NOMO-1 treated with DMSO at 0.1 percent for 48 hours (cell line): ENCODE measurements around the gene MAN1B1.

ENCODE experiments used
- DNase-seq: peaks from one replicate; lab custom pipeline; 2025; ENCODE audit not compliant: unreplicated experiment; lab: John Stamatoyannopoulos, UW

Gene MAN1B1

DNA sequence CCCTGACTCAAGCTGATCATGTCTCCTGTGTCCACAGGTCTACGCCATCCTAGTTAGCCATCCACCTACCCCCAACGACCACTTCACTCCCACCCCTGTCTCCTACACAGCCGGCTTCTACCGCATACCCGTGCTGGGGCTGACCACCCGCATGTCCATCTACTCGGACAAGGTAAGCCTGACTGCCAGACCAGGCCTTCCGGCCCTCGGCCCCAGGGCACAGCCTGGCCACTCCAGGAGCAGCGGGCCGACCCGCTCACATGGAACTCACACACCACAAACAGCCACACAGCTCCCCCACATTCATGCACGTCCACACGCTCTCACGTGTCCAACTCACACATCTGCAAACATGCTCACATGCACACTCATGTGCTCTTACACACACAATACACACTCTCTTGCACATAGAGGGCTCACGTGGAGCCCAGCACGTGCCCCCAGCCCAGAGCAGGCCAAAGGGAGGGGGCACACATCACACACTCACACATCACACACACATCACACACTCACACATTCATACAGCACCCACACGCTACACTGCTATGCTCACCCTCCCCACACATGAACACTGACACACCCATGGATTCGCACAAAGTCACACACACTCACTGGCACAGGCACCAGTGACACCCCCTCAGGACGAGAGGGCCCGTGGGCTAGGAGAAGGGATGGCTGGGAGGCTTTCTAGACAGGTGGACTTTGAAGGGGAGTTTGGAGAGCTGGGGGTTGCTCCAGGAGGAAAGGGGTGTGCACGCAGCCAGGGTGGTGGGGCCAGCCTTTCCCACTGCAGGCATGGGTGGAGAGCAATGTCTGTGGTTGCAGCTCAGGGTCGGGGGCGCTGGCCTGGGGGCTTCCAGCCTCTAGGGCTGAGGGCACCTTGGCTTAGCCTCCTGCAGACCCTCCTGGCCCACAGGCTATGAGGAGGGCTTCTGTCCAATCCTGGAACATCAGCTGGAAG lies 55.5 kb downstream of the MAN1B1 start:
- DNase-seq, result no peak

DNA sequence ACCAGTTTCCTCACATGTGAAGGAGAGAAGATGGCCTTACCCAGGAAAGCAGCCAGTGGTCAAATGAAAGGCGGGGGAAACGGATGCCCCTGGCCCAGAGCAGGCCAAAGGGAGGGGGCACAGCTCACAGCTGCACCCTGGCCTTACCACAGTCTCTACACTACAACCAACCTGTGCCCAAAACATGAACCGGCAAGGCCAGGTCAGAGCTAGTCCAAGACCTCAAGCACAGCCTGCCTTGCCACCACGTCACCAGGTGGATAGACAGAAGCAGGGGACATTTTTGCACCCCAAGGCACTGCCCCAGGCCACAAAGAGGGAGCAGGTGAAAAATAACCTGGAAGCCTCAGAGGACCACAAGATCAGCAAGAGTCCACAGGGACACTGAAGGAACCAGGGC lies 56.7 kb downstream of the MAN1B1 start:
- no peak for DNase-seq

- no peak for DNase-seq
Observed at GRCh38 chr9:137145731-137146526, 59.1 kb downstream of the MAN1B1 start.

DNA sequence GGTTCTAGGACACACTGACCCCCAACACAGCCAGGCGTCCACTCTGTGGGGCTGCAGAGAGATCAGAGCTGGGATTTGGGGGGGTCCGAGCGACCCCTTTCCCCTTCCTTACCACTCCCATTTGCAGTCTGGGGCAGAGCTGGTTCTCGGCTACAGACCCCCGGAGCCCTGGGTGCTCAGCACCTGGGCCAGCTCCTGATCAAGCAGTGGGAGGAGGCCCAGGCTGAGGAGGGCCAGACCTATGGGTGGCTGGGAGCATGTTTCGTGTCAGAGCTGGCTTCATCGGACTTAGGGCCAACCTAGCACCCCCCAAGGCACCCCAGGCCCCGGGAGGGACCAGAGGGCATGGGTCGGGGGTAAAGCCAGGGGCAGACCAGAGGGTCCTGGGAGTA lies 59.7 kb downstream of the MAN1B1 start:
- no peak for DNase-seq

GRCh38 chr9:137147091-137147792 lies 60.5 kb downstream of the MAN1B1 start:
- no peak for DNase-seq

- no peak for DNase-seq
Observed at GRCh38 chr9:137147793-137148160, 61.0 kb downstream of the MAN1B1 start.

GRCh38 chr9:137148242-137148641 lies 61.5 kb downstream of the MAN1B1 start:
- no peak for DNase-seq

DNA sequence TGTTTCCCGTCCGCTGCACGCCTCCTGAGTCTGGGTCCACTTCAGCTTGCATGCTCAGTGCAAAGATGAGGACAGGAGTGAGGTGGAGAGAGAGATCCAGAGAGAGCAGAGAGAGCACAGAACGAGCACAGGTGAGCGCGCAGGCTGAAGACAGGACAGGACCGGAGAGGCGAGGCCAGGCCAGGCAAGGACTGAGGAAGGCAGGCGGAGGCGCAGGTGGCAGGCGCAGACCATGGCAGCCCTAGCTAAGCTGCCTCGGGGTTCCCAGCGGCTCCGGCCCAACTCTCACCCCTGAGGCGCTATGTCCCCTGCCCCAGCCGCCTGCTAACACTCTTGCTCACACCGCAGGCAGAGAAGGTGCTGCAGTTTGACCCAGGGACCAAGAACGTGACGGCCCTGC lies 61.9 kb downstream of the MAN1B1 start:
- no peak for DNase-seq

DNA sequence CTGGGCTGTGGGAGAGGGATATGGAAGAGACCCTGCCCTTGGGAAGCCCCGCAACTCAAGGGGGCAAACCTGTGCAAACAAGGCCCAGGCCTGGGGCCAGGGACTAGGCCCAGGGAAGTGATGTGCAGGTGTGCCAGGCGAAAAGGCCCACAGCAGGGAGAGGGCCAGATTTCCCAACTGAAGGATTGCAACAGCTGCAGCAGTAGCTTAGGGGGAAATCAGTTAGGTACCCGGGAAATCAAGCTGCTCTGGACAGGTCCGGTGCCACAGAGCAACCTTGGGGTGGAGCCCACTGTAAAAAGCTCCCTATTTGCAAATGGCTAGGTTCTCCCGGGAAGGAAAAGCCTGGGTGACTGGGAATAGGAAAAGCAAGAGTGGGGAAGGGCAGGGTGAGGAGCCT lies 62.6 kb downstream of the MAN1B1 start:
- no peak for DNase-seq

DNA sequence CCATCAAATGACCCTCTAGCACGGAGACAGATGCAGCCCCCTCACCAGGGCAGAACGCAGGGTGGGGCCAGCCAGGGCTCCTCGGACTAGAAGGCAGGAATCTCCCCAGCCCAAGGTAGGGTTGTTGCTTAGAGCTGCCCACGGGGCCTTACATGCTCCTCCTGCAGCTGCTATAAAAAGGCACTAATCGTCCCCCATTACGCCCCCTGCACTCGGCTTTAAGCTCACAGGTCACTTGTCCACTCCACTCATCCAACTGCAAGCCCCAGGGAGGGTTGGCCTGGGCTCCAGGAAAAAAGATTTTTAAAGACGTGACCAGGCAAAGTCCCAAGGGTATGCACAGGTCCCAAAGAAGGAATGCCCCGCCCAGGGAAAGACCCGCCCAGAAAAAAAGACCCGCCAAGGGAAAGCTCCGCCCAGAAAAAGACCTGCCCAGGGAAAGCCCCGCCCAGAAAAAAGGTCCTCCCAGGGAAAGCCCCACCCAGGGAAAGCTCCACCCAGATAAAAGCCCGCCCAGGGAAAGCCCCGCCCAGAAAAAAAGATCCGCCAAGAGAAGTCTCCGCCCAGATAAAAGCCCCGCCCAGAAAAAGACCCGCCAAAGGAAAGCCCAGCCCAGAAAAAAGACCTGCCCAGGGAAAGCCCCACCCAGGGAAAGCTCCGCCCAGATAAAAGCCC lies 63.3 kb downstream of the MAN1B1 start:
- DNase-seq, result no peak

DNA sequence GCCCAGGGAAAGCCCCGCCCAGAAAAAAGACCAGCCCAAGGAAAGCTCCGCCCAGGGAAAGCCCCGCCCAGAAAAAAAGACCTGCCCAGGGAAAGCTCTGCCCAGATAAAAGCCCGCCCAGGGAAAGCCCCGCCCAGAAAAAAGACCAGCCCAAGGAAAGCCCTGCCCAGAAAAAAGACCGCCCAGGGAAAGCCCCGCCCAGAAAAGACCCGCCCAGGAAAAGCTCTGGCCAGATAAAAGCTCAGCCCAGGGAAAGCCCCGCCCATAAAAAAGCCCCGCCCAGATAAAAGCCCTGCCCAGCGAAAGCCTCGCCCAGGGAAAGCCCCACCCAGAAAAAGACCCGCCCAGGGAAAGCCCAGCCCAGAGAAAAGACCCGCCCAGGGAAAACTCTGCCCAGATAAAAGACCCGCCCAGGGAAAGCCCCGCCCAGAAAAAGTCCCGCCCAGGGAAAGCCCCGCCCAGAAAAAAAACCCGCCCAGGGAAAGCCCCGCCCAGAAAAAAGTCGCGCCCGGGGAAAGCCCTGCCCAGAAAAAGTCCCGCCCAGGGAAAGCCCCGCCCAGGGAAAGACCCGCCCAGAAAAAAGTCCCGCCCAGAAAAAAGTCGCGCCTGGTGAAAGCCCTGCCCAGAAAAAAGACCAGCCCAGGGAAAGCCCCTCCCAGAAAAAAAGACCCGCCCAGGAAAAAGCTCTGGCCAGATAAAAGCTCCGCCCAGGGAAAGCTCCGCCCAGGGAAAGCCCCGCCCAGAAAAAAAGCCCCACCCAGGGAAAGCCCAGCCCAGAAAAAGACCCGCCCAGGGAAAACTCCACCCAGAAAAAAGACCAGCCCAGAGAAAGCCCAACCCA lies 64.1 kb downstream of the MAN1B1 start:
- peak; percentile 49 for DNase-seq

- no peak for DNase-seq
Observed at GRCh38 chr9:137152844-137153405, 66.1 kb downstream of the MAN1B1 start.

DNA sequence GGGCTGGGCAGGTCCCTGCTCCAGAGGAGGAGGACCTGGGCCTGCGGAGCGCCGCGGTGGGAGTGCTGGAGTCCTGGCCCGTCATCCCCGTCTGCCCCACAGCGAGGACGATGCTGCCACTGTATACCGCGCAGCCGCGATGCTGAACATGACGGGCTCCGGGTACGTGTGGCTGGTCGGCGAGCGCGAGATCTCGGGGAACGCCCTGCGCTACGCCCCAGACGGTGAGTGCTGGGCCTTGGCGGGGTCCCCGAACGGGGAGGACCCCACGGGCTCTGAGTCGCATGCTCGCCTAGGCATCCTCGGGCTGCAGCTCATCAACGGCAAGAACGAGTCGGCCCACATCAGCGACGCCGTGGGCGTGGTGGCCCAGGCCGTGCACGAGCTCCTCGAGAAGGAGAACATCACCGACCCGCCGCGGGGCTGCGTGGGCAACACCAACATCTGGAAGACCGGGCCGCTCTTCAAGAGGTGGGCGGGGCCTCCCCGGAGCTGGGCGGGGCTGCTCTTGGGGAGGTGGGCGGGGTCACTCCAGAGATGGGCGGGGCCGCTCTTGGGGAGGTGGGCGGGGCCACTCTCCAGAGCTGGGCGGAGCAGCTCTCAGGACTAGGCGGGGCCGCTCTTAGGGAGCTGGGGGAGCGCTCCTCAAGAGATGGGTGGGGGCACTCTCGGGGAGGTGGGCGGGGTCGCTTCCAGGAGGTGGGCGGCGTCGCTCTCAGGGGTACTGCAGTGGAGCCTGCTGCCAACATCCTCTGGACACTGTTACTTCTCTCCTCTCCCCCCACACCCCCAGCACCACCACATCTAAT lies 70.0 kb downstream of the MAN1B1 start:
- DNase-seq, result no peak

DNA sequence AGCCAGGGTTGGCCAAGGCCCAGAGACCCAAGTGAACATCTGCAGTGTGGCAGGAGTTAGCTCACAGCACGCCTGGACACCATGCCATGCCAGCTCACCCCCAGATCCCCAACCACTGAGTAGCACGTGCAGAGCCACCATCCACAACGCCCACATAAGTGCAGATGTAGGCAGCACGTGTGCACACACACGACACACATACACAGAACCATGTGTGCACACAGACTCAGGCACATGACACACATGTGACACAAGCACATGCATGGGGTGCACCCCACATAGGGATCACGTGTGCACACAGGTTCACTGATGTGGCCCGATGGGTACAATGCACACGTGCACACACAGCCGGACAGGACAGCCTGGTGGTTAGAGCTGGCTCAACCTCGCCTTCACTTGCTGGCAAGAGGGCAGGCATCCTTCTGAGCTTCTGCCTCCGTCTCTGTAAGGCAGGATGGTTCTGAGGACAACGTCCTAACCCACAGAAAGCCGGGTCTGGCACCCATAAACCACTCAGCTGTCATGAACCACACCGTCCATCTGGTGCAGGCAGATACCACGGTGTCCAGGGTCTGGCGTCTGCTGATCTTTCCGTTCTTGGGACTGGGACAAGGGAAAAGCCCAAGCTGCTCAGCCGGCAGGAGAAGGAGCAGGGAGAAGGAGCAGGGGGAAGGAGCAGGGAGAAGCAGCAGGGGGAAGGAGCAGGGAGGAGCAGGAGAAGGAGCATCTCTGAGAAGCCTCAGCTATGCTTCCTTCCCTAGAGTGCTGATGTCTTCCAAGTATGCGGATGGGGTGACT lies 71.0 kb downstream of the MAN1B1 start:
- no peak for DNase-seq

DNA sequence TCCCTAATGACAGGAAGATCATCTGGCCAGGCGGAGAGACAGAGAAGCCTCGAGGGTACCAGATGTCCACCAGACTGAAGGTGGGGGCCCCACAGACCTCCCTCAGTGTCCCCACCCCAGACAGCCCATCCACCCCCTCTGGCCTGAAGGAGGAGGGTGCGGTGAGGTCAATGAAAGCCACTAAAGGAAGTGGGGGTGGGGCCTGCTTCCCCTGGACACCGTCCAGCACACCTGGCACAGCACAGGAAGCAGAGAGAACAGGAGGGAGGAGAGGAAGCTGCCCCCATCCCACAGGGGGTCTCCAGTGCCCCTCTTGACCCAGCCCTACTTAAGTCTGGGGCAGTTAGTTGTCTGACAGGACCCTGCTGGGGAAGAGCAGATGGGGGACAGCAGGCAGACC lies 71.8 kb downstream of the MAN1B1 start:
- no peak for DNase-seq
